ENCODE data around the gene CACNG7.

DNA sequence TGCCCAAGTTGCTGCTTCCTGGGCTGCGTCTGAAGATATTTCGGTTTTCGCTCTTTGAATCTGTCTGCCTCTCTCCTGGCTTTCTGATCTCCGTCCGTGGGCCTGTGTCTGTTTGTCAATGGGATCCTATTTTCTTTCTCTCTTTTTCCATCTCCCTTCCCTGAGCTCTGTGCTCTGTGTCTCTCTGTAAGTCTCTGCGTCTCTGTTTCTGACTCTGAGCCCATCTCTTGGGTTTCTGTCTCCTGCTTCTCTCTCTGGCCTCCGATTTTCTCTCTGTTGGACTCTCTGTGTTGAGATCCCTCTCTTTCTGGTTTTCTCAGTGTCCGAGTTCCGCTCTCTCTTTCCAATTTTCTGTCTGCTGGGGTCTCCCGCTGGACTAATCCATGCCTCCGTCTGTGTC is 25.3 kb upstream of the CACNG7 start:
- TF ChIP-seq CTCF (IDR thresholded peaks at IDR 0.05) (no peak), POLR2A (IDR thresholded peaks at IDR 0.05) (no peak)

Data from esophagus squamous epithelium (tissue), 4 donors.